GM18870 (cell line): Measurements from ENCODE around the gene EGLN2.
"Not testable (repeated sequence)": the region's sequence is repeated elsewhere in the genome, so short reads cannot be mapped to it uniquely, and the experiment has no call there.

Experiments
- ATAC-seq: cut with Tn5 transposase; IDR thresholded peaks from one replicate; pipeline ENCODE4 v1.9.1; 2021; ENCODE audit warnings: moderate library complexity; ENCODE audit not compliant: unreplicated experiment

EGLN2 gene

DNA sequence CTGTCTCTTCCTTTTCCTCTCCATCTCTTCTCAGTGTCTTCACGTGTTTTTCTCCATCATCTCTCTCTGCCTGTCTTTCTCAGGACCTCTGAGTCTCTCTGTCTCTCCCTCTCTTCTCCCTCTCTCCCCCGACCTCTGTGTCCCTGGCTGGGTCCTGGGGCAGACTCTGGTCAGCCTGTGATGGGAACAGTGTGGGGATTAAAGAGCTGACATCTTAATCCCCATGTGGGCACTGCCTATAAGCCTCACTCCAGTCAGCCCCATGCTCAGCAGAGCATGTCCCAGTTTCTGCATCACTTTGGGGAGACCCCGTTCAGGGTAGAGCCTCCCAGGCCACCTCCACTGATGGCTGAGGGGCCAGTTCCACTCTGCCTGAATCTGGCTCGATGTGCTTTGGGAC, 16.2 kb downstream of the EGLN2 start:
- no peak for ATAC-seq

DNA sequence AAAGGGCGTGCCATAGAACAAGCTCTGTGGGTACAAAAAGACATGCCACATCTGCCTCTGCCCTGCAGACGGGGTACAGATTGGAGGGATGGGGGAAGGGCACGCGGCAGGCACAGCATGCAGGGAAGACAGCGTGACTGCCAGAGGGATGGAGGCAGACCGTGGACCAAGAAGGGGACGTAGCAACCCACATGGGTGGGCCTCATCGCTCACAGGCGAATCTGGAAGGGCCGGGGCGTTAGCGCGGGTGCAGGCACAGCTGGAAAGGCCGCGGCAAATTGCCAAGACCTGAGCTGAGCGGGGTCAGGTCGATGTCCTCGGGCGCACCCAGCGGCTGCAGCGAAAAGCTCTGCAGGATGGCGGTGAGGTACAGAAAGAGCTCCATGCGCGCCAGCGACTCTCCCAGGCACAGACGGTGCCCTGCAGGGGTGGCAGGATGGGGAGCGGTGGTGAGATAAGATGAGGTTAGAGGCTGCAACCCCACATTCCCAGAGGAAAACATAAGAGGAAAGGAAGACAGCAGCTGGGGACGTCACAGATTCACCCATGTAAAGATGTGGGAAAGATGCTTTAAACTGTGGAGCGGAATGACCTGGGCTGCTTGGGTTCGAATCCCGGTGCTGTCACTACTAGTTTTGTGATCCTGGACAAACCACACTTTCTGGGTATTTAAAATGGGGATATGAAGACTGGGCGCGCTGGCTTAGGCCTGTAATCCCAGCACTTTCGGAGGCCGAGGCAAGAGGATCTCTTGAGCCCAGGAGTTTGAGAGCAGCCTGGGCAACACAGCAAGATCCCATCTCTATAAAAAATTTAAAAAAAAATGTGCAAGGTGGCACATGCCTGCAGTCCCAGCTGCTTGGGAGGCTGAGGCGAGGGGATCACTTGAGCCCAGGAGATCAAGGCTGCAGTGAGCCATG, 19.7 kb downstream of the EGLN2 start:
- ATAC-seq = not testable (repeated sequence)

GRCh38 chr19:40819479-40820234, 20.7 kb downstream of the EGLN2 start:
- ATAC-seq = not testable (repeated sequence)

GRCh38 chr19:40822161-40822560, 23.2 kb downstream of the EGLN2 start:
- no peak for ATAC-seq

DNA sequence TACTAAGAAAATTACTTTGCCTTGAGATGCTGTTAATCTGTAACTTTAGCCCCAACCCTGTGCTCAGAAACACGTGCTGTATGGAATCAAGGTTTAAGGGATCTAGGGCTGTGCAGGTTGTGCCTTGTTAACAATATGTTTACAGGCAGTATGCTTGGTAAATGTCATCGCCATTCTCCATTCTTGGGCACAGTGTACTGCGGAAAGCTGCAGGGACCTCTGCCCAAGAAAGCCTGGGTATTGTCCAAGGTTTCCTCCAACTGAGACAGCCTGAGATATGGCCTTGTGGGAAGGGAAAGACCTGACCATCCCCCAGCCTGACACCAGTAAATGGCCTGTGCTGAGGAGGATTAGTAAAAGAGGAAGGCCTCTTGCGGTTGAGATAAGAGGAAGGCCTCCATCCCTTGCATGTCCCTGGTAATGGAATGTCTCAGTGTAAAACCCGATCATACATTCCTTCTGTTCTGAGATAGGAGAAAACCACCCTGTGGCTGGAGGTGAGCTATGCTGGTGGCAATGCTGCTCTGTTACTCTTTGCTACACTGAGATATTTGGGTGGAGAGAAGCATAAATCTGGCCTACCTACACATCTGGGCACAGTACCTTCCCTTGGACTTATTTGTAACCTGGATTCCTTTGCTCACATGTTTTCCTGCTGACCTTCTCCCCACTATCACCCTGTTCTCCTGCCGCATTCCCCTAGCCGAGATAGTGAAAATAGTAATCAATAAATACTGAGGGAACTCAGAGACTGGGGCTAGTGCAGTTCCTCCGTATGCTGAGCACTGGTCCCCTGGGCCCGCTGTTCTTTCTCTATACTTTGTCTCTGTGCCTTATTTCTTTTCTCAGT, 23.9 kb downstream of the EGLN2 start:
- ATAC-seq = not testable (repeated sequence)

DNA sequence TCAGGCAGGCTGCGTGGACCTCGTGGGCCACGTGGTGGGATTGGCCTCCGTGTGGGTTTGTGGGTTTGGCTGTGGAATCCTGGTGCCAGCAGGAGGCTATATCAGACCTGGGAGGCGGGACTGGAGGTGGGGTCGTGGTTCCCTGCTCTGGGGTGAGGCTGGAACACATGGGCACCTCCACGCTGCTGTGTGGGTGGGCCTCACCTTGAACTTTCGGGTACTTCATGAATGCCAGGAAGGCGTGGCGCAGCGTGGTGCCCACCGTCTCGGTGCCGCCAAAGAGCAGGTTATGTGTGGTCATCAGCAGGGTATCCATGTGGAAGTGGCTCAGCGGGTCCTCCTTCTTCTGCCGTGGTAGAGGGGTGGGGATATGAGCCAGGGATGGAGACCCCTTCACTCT, 25.9 kb downstream of the EGLN2 start:
- not testable (repeated sequence) for ATAC-seq

- ATAC-seq = not testable (repeated sequence)
These were observed 26.6 kb downstream of the EGLN2 start for GRCh38 chr19:40825460-40826095.

GRCh38 chr19:40826312-40826698, 27.3 kb downstream of the EGLN2 start:
- not testable (repeated sequence) for ATAC-seq

- ATAC-seq = not testable (repeated sequence)
These were observed 27.9 kb downstream of the EGLN2 start for GRCh38 chr19:40826699-40827385.

- no peak for ATAC-seq
These were observed 28.6 kb downstream of the EGLN2 start for GRCh38 chr19:40827386-40828247.

GRCh38 chr19:40829205-40829604, 30.2 kb downstream of the EGLN2 start:
- ATAC-seq = no peak

GRCh38 chr19:40830741-40831140, 31.8 kb downstream of the EGLN2 start:
- not testable (repeated sequence) for ATAC-seq

DNA sequence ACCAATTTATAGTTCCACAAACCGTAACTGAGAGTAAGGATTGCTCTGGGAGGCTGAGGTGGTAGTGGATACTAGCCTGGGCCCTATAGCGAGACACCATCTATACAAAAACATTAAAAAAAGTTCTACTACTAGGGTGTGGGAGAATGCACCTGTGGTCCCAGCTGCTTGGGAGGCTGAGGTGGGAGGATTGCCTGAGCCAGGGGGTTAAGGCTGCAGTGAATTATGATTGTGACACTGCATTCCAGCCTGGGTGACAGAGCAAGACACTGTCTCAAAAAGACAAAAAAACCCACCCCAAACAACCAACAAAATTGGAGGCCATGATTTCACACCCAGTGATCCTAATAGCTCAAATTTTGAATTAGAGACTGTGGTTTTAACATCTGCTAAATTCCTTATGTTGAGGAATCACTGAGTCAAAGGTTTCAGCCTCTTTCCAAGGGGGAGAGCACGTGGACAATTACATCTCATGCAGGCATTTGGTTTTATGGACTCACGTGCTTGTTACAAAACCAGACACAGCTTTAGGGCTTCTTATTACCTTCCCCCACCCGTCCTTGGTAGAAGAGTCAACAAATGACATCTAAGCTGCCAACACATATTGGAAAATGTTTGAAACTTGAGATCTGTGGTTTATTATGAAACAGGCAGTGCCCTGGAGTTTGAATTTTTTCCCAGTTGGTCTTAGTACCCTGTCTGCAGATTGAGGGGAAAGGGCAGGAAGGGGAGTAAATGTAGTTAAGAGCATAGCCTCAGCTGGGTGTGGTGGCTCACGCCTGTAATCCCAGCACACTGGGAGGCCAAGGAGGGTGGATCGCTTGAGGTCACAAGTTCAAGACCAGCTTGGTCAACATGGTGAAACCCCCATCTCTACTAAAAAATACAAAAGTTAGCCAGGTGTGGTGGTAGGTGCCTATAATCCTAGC, 32.8 kb downstream of the EGLN2 start:
- ATAC-seq = no peak

GRCh38 chr19:40832431-40832790, 33.4 kb downstream of the EGLN2 start:
- ATAC-seq = not testable (repeated sequence)

DNA sequence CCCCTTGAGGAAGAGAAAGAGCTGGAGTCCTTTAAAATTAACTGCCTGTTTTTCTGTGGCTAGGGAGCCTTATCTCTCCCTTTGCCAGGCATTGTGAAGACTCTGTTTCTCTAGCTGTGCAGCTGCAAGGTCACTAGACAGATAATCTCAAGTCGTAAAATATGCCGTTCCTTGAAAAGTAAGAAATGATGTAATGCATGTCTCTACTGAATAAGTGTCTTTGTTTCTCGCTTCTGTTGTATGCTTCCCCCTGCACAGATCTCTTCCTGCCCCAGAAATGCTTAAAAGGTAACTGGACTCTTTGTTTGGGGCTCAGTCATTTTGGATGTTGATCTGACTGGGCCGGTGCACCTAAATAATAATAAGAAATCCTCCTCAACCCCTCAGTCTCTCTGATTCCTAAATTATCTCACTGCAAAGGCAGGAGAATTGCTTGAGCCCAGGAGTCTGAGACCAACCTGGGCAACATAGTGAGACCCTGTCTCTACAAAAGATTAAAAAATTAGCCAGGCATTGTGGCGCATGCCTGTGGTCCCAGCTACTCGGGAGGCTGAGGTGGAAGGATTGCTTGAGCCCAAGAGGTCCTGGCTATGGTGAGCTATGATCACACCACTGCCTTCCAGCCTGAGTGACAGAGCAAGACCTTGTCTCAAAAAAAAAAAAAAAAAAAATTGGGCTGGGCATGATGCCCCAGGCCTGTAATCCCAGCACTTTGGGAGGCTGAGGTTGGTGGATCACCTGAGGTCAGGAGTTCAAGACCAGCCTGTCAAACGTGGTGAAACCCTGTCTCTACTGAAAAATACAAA, 34.9 kb downstream of the EGLN2 start:
- not testable (repeated sequence) for ATAC-seq

GRCh38 chr19:40836754-40837429, 37.9 kb downstream of the EGLN2 start:
- ATAC-seq = no peak

GRCh38 chr19:40838477-40838876, 39.5 kb downstream of the EGLN2 start:
- ATAC-seq = not testable (repeated sequence)
